Mononuclear cell (primary cell): Measurements from ENCODE around the gene SLC6A4. TPM values are rescaled to one million over a fixed set of nuclear protein-coding genes. Genes with fewer than 3 reads are reported as not detected.

ENCODE experiments used
- H3K27me3 ChIP-seq: 2 replicates; pipeline ENCODE4 v1.6.0; 2011; ENCODE audit warnings: low read length, control low read depth; ENCODE audit not compliant: insufficient read depth
- H3K4me1 ChIP-seq: 2 replicates; pipeline ENCODE4 v1.5.1; 2011; ENCODE audit warnings: mild to moderate bottlenecking, low read length, control low read depth; ENCODE audit not compliant: insufficient read depth
- H3K4me3 ChIP-seq: 2 replicates; pipeline ENCODE4 v1.5.1; 2011; ENCODE audit warnings: mild to moderate bottlenecking, low read length, moderate library complexity
- H3K9me3 ChIP-seq: 2 replicates; pipeline ENCODE4 v1.5.1; 2011; ENCODE audit warnings: low read depth, mild to moderate bottlenecking, control low read depth, low read length
- total RNA-seq: library from RNA; depleted of rRNA; stranded (reverse); fragments of >200 nt; gene quantifications from one replicate; pipeline ENCODE4 v1.2.3, GENCODE V29; 2012

Gene SLC6A4
- 1.4 TPM for total RNA-seq

DNA sequence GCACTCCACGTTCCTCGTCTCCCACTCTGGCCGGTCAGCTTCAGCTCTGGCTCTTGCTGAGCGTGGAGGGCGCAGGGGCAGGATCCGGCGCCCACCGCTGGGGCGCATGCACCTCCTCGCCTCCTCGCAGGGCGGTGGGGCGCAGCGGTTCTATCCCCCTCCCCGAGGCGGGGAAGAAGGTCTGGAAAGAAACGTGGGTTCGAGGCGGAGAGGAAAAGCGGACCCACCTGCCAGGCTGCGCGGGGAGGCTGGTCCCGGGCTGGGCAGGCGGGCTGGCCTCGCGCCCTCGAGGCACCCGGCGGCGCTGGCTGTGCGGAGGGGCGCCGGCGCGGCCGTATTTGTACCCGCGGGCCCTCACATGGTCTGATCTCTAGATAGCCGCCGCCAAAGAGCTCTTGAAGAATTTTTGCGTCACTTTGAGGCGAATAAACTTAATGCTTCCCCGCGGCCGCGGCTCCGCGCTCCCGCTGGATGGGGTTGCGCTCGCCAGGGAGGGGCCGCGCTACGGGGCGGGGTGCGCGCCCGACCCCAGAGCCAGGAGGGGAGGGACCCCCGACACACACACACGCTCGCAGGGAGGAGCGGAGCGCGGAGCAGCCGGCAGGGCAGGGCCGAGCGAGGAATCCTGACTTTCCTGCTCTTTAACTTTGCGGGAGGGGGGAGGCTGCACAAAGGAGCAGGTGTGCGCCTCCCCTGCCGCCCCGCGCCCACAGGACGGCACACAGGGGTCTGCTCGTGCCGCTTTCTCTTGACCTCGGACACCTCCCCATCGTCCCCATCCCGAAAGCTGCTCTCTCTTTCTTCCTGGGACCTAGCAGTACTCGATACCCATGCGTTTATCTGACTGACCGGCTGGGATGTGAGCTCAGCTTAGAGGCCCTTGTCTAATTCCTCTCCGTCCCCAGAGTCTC is at the start of gene SLC6A4:
SLC6A4 (minus strand) TSS at position 312 of the 911 bp plus-strand sequence. CDS start 13,739 bp downstream, outside the sequence.
- H3K4me1 ChIP-seq: peaks cover 32% of the 10 kb centered on the region
- H3K4me3 ChIP-seq: no peak within 1 kb of the TSS
- peaks cover 58% of the 10 kb centered on the region for H3K27me3 ChIP-seq
- no peaks in the 10 kb centered on the region for H3K9me3 ChIP-seq

DNA sequence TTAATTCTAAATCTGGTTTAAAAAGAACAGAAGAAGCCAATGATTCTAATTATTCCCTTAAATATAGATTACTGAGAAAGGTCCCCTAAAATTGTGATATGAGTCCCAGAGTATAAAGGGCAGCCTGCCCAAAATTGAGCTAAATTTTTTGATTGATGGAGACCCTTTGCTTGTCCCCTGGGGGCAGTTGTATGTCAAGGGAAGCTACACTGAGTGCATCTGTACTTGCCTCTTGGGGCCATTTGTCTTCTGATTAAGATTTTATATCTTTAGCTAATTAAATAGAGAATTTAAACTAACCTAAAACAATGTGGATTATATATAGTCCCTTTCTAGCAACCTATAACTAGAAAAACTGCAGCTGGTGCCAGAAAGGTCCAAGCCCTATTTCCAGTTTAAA is 43.7 kb upstream of the SLC6A4 start:
- no peaks in the 10 kb centered on the region for H3K9me3 ChIP-seq
- no peaks in the 10 kb centered on the region for H3K27me3 ChIP-seq
- H3K4me1 ChIP-seq: no peaks in the 10 kb centered on the region
- H3K4me3 ChIP-seq: no peak overlapping the region

DNA sequence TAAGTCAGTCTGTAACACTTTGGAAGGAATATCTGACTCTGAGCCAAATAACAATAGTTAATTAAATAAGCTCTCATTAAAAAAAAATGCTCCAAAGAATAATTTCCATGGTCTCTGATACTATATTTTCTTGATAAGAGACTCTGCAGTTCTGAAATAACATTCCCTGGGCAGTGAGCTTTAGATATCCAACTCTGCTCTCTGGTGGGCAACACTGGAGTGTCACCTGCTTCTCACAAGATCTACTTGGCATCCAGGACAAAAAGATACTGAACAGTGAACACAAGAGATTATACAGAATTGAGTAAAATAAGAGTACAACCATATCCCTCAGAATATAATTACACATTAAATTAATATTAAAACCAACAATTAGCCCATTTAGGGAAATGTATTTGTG is 42.5 kb upstream of the SLC6A4 start:
- Histone ChIP-seq H3K27me3 (no peaks in the 10 kb centered on the region), H3K4me3 (no peak overlapping the region), H3K9me3 (no peaks in the 10 kb centered on the region), H3K4me1 (no peaks in the 10 kb centered on the region)

DNA sequence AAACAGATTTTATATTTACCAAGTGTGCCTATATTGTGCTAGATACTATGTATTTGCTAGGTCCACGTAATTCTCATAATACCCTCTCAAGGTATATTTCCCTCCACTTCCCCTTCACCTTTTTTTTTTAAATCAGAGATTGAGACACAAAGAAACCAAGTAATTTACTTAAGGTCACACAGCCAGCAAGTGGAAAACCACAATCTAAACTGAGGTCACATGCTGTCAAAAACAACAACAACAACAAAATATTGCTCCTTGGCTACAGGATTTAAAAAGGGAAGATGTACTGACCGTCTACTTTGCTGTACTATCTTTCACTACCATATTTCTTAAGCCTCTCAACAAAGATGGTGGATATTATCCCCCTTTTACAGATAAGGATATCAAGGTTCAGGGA is 40.4 kb upstream of the SLC6A4 start:
- no peaks in the 10 kb centered on the region for H3K9me3 ChIP-seq
- H3K4me3 ChIP-seq: no peak overlapping the region
- H3K4me1 ChIP-seq: no peaks in the 10 kb centered on the region
- no peaks in the 10 kb centered on the region for H3K27me3 ChIP-seq

DNA sequence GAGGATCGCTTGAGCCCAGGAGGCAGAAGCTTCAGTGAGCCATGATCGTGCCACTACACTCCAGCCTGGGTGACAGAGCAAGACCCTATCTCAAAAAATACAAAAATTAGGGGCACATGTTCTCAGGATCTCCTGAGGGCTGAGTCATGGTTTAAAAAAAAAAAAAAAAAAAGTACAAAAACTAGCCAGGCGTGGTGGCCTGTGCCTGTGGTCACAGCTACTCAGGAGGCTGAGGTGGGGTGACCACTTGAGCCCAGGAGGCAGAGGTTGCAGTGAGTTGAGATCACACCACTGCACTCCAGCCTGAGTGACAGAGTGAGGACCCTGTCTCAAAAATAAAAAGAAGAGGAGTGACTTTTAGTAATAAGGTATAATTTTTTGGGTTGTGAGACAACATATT is 39.4 kb upstream of the SLC6A4 start:
- Histone ChIP-seq H3K27me3 (no peaks in the 10 kb centered on the region), H3K9me3 (no peaks in the 10 kb centered on the region), H3K4me3 (no peak overlapping the region), H3K4me1 (no peaks in the 10 kb centered on the region)

DNA sequence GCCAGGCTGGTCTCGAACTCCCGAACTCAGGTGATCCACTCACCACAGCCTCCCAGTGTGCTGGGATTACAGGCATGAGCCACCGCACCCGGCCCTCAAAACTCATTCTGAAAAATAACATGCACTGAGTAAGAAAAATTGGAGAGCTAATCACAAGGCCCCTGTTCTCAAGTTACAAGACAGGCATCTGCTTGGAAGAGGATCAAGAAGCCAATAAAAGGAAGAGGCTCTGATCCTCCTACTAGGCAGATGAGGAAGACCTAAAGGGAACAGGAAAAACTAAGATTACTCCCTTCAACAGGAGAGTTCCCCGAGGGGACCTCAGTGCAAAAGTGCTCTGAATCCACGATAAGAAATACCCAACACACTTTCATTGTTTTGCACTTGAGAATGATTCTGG is 37.9 kb upstream of the SLC6A4 start:
- H3K4me1 ChIP-seq: no peaks in the 10 kb centered on the region
- no peaks in the 10 kb centered on the region for H3K9me3 ChIP-seq
- no peaks in the 10 kb centered on the region for H3K27me3 ChIP-seq
- no peak overlapping the region for H3K4me3 ChIP-seq

DNA sequence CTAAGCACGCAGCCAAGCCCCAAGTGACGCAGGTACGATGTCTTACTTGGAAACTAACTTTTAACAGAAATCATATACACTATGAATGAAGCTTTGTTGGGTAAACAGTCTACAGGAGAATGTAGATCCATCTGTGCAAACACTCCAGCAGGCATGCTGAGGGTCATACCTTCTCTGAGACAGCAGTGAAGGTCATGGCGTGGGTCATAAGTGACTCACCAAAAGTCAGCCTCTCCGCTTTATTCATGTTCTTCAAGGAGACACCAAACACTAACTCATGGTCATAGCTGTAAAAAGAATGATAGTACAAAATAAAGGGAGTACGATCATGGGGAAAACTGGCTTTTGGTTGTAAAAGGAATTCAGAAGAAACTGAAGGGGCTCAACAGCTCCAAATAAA is 35.6 kb upstream of the SLC6A4 start:
- Histone ChIP-seq H3K9me3 (no peaks in the 10 kb centered on the region), H3K27me3 (no peaks in the 10 kb centered on the region), H3K4me1 (no peaks in the 10 kb centered on the region), H3K4me3 (no peak overlapping the region)

DNA sequence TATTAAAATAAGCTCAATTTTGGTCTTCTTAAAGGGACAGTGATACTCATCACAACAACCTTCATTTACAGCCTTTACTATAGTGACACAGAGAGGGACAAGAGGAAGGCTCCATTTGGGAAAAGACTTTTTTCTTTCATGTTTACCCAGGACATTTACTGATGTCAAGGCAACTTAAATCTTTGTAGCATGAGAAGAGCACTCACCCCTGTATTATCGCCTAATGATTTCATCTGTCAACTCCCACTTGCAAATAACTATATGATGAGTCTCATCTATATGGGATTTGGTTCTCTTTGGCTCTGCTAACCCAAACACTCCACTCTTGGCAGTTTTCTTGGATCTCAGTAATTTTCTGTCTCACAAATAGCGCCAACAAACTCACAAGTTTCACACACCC is 32.1 kb upstream of the SLC6A4 start:
- Histone ChIP-seq H3K4me3 (no peak overlapping the region), H3K4me1 (no peaks in the 10 kb centered on the region), H3K27me3 (no peaks in the 10 kb centered on the region), H3K9me3 (no peaks in the 10 kb centered on the region)

DNA sequence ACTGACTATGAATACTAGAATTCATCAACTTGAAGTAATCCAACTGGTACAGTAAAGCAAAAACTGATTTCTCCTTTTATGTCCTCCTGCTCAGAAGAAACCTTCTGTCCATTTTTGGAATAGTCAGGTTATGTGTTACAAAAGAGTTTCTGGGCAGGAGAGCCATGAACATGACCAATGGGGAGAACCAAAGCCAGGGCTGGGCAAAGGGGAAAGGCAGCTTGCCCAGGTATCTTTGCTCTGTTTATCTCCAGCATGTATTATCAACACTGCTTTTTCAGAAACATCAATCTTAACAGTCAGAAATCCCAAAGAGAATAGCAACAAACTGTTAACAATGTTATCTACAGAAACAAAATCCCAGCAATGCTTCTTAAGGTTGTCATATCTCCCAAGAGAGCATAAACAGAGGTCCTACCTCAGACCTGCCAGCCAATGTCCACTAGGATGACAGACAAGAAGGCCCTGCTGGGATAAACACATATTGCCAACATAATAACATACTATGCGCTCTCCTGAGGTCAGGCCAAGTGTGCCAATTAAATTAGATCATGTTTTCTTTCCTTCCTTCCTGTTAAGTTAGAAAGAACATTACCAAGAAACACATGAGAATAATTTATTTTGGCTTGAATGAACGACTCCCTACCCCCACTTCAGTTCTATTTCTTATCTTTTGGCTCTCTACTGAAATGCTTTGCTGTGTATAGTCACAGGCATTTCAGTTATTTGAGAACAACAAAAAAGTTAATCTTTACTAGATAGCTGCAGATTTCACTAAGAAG is 28.2 kb upstream of the SLC6A4 start:
- Histone ChIP-seq H3K4me3 (no peak overlapping the region), H3K27me3 (no peaks in the 10 kb centered on the region), H3K9me3 (no peaks in the 10 kb centered on the region), H3K4me1 (no peaks in the 10 kb centered on the region)

DNA sequence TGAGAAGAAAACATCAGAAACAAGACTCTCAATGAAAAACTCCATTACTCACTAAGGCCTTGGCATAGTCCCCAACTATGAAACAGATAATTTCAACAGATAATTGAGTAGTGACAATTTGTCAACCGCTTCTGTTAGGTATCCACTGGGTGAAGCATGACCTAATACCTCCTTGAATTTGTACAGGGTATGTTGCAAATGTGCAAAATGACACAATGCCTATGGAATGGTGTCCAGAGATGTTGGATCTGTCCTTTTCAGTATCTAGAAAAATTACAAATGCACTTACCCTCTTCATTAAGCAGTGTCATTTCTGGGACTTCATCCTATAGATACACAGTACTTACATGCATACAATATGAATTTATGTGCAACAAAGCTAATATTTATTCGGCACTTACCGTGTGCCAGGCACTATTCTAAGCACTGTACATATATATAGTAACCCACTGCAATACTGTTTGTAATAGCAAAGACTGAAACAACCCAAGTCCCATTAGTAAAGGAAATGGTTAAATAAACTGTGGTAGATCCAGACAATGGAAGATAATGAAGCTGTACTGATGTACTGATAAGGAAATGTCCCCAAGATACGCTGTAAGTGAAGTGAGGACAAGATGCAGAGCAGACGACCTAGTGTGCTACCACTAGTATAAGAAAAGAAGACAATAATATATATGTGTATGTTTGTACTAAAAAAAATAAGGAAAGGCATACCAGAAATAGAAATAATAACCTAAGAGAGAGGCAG is 21.4 kb upstream of the SLC6A4 start:
- H3K27me3 ChIP-seq: no peaks in the 10 kb centered on the region
- H3K4me3 ChIP-seq: no peak overlapping the region

DNA sequence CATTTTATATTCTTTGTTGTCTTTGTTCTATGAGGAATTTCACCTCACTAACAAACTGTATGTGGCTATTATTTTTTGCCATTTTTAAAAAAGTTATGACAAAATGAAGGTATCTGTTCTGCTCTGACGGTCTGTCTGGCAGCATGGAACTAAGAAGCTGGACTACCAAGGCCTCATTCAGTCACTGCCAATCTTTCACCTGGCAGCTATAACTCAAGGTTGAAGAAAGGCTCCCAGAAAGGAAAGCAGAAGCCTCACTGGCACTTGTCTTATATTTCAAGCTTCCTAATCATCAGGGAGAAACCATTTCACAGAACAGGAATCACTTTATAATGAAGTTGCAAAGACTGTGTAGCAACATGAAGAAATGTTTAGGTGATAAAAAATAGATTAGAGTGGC is 18.7 kb upstream of the SLC6A4 start:
- H3K4me1 ChIP-seq: no peaks in the 10 kb centered on the region
- H3K27me3 ChIP-seq: no peaks in the 10 kb centered on the region
- no peak overlapping the region for H3K4me3 ChIP-seq
- no peaks in the 10 kb centered on the region for H3K9me3 ChIP-seq

More for the DNA sequence above, 21.4 kb upstream of the SLC6A4 start:
- no peaks in the 10 kb centered on the region for H3K9me3 ChIP-seq
- no peaks in the 10 kb centered on the region for H3K4me1 ChIP-seq

DNA sequence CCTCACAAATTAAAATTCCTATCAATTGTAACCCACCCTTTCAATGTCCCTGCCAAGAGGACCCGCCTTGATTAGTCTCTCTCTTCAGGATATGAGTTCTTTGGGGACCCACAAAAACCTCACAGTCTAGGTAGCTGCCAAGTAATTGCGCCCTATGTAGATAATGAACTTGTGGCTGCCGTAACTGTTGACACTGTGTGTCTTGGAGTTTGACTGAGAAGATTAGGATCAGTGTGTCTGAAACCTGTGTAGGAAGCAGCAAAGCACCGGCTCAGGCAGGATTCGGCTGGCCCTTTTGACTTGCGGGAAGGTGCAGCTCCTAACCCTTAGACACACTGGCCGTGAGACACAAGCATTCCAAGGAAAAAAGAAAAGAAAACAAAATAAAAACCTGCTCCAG is 17.8 kb upstream of the SLC6A4 start:
- no peak overlapping the region for H3K4me3 ChIP-seq
- H3K27me3 ChIP-seq: no peaks in the 10 kb centered on the region
- H3K9me3 ChIP-seq: no peaks in the 10 kb centered on the region
- H3K4me1 ChIP-seq: no peaks in the 10 kb centered on the region

DNA sequence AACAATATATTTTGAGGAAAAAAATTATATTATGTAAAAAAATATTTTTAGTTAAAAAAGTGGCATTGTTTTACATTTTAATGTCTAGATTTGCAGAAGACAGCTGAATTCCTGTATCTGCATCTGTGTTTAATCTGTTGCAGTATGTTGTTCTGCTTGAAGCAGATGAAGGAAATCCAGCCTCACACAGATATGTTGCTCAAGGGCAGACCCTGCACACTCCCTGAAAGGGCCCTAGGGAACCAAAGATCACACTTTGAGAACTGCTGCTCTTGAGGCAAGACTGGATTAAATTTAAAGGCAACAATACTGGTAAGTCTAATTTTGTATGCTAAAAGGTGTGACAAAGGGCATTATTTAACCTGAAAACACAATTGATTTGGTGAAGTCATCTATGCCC is 16.4 kb upstream of the SLC6A4 start:
- Histone ChIP-seq H3K4me1 (no peaks in the 10 kb centered on the region), H3K4me3 (no peak overlapping the region), H3K9me3 (no peaks in the 10 kb centered on the region), H3K27me3 (no peaks in the 10 kb centered on the region)

DNA sequence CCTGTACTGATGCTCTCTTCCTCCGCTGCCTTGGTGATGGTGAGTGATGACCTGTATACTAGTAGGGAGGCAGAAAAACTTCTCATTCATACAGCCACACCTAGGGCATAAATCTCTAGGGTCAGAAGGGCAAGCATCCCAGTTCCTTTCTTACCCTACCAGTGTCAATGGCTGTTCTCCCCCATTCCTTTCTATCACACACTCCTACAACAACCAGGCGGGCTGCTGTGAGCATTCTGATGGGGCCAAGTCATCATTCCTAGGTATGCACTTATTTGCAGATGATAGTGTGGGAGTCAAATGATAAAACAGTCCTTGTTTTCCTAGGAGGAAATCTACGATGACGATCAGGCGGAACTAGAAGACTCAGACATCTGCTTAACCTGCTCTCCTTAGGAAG is 14.0 kb upstream of the SLC6A4 start:
- H3K9me3 ChIP-seq: no peaks in the 10 kb centered on the region
- H3K27me3 ChIP-seq: no peaks in the 10 kb centered on the region
- H3K4me3 ChIP-seq: no peak overlapping the region
- no peaks in the 10 kb centered on the region for H3K4me1 ChIP-seq

DNA sequence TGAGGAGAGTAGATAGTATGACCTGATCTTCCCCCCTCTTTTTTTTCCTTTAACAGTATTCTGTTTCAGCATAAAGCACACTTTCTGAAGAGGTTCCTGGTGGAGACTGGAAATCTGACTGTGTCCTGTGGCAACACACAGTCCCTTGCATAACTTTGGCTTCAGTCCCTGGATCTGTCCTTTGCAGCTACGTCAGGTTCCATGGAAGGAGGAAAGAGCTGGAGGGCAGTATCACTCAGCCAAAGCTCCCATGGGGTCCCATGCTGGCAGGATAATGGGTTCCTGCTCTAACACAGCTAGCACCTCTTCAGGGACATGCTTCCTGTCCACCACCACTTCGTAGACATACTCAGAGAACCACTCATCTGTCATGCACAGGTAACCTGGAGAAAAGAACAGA is 13.3 kb upstream of the SLC6A4 start:
- Histone ChIP-seq H3K9me3 (no peaks in the 10 kb centered on the region), H3K4me1 (no peaks in the 10 kb centered on the region), H3K27me3 (no peaks in the 10 kb centered on the region), H3K4me3 (no peak overlapping the region)
